CD14-positive monocyte (primary cell): Measurements from ENCODE around the gene SLC25A44. TPM values are rescaled to one million over a fixed set of nuclear protein-coding genes. Genes with fewer than 3 reads are reported as not detected.

Experiments
- DNase-seq, 3 donors: peaks; one replicate each; pipeline ENCODE4 v3.0.0-alpha.2; 2011 to 2022
- H2AFZ ChIP-seq: 2 replicates; pipeline ENCODE4 v1.6.0; 2012; ENCODE audit warnings: mild to moderate bottlenecking, low read depth, low read length, inconsistent platforms; ENCODE audit not compliant: insufficient read depth, poor library complexity, severe bottlenecking
- H3K27ac ChIP-seq, 2 donors: 1 replicate in 1 of 2; 2 replicates in 1 of 2; pipeline ENCODE4 v1.5.1; 2012 to 2013; ENCODE audit warnings: low read length in 2 of 2, control low read depth in 1 of 2, inconsistent platforms in 1 of 2, low read depth in 1 of 2, mild to moderate bottlenecking in 1 of 2
- H3K27me3 ChIP-seq, 2 donors: one replicate each; pipeline versions ENCODE4 v1.6.0 to v1.6.1; 2011 to 2013; ENCODE audit warnings: low read length in 2 of 2; ENCODE audit not compliant: control insufficient read depth in 2 of 2, insufficient read depth in 2 of 2
- H3K36me3 ChIP-seq, 2 donors: replicated peaks in 1 of 2; 1 replicate in 1 of 2; 2 replicates in 1 of 2; pipeline versions ENCODE4 v1.5.1 to v1.6.1; 2012 to 2013; ENCODE audit warnings: low read length in 2 of 2, control low read depth in 1 of 2, inconsistent platforms in 1 of 2, mild to moderate bottlenecking in 1 of 2; ENCODE audit not compliant: insufficient read depth in 2 of 2, control insufficient read depth in 1 of 2
- H3K4me1 ChIP-seq, 2 donors: 1 replicate in 1 of 2; 2 replicates in 1 of 2; pipeline versions ENCODE4 v1.5.1 to v1.6.1; 2012 to 2013; ENCODE audit warnings: low read length in 2 of 2, control low read depth in 1 of 2, inconsistent platforms in 1 of 2, mild to moderate bottlenecking in 1 of 2, moderate library complexity in 1 of 2; ENCODE audit not compliant: insufficient read depth in 2 of 2, control insufficient read depth in 1 of 2
- H3K4me2 ChIP-seq: replicated peaks from 2 replicates; pipeline ENCODE3; 2012; ENCODE audit warnings: low read length, moderate library complexity, mild to moderate bottlenecking; ENCODE audit not compliant: poor library complexity, severe bottlenecking; ENCODE audit errors: extremely low read depth
- H3K4me3 ChIP-seq, 3 experiments: fragments of 200-600 bp in 1 of 3; sonication (generic) in 1 of 3; replicated peaks in 1 of 3; 1 replicate in 2 of 3; 2 replicates in 1 of 3; pipeline ENCODE4 v1.5.1; 2011 to 2013; ENCODE audit warnings: low read length in 3 of 3, mild to moderate bottlenecking in 3 of 3, control low read depth in 2 of 3, low read depth in 2 of 3, inconsistent platforms in 1 of 3, moderate library complexity in 1 of 3
- H3K79me2 ChIP-seq: 2 replicates; pipeline ENCODE4 v1.6.0; 2012; ENCODE audit warnings: mild to moderate bottlenecking, control low read depth, inconsistent platforms, low read length, moderate library complexity; ENCODE audit not compliant: insufficient read depth
- H3K9ac ChIP-seq: 2 replicates; pipeline ENCODE4 v1.6.0; 2017; ENCODE audit warnings: low read length, mild to moderate bottlenecking; ENCODE audit not compliant: insufficient read depth, poor library complexity, severe bottlenecking
- H3K9me3 ChIP-seq, 2 donors: replicated peaks in 1 of 2; 1 replicate in 1 of 2; 2 replicates in 1 of 2; pipeline versions ENCODE4 v1.5.1 to v1.6.1; 2012 to 2013; ENCODE audit warnings: low read length in 2 of 2, control low read depth in 1 of 2; ENCODE audit not compliant: control insufficient read depth in 1 of 2, insufficient read depth in 1 of 2
- H4K20me1 ChIP-seq: 2 replicates; pipeline ENCODE4 v1.6.0; 2012; ENCODE audit warnings: mild to moderate bottlenecking, low read length, control low read depth, moderate library complexity; ENCODE audit not compliant: insufficient read depth
- H3K27ac Mint-ChIP-seq, 7 donors: one replicate each; pipeline ENCODE4 v1.8.0; 2020; ENCODE audit warnings: mild to moderate bottlenecking in 7 of 7, mixed read lengths in 7 of 7, moderate library complexity in 6 of 7, inconsistent platforms in 2 of 7
- H3K27me3 Mint-ChIP-seq, 3 donors: one replicate each; pipeline ENCODE4 v1.8.0; 2021 to 2022; ENCODE audit warnings: low read depth in 3 of 3, mild to moderate bottlenecking in 3 of 3, mixed read lengths in 3 of 3, moderate library complexity in 3 of 3, inconsistent platforms in 1 of 3
- H3K36me3 Mint-ChIP-seq, 2 donors: one replicate each; pipeline ENCODE4 v1.8.0; 2020; ENCODE audit warnings: mixed read lengths in 2 of 2, inconsistent platforms in 1 of 2, mild to moderate bottlenecking in 1 of 2
- H3K4me1 Mint-ChIP-seq: one replicate; pipeline ENCODE4 v1.8.0; 2020; ENCODE audit warnings: mild to moderate bottlenecking, mixed read lengths
- H3K4me3 Mint-ChIP-seq, 2 donors: one replicate each; pipeline ENCODE4 v1.8.0; 2020; ENCODE audit warnings: mild to moderate bottlenecking in 2 of 2, mixed read lengths in 2 of 2, moderate library complexity in 1 of 2
- H3K9me3 Mint-ChIP-seq, 7 donors: one replicate each; pipeline ENCODE4 v1.8.0; 2020 to 2022; ENCODE audit warnings: mixed read lengths in 7 of 7, mild to moderate bottlenecking in 6 of 7, moderate library complexity in 6 of 7, inconsistent platforms in 2 of 7
- CTCF ChIP-seq: fragments of 200-600 bp; IDR thresholded peaks from one replicate; pipeline ENCODE4 v1.8.0; 2022; ENCODE audit warnings: antibody characterized with exemption, mild to moderate bottlenecking
- WGBS: methylation state at CpG from one replicate; pipeline ENCODE4 v1.1.5; 2013; ENCODE audit warnings: missing lambda C conversion rate; ENCODE audit not compliant: insufficient coverage; 5-methylcytosine and 5-hydroxymethylcytosine counted together
- intact Hi-C, 2 donors: fragments of 100-400 bp; cut with micrococcal nuclease; formaldehyde crosslinking; loops; one replicate each; pipeline versions ENCODE4 v1.15.0 to v1.15.1; 2023
- polyA plus RNA-seq, 3 donors: library from polyadenylated mRNA; depleted of rRNA in 1 of 3; unstranded in 2 of 3; stranded (reverse) in 1 of 3; fragments of 300-500 nt in 2 of 3; fragments of >200 nt in 1 of 3; fragmentation: Illumina TruSeq in 2 of 3; gene quantifications; 1 replicate in 2 of 3; 2 replicates in 1 of 3; pipeline ENCODE4 v1.2.3, GENCODE V29; 2012 to 2021

SLC25A44 gene
- polyA plus RNA-seq, 3 donors: 17.1 to 28.8 (median 24.1) TPM

GRCh38 chr1:156160000-156160742, 33.7 kb upstream of the SLC25A44 start:
- Histone ChIP-seq H3K4me1 (peaks cover 32 to 34% of the 10 kb centered on the region in 2 donors), H4K20me1 (peaks cover 26% of the 10 kb centered on the region), H3K4me3 (no peak overlapping the region), H3K27ac (no peak overlapping the region), H3K27me3 (no peaks in the 10 kb centered on the region), H3K79me2 (peaks cover 32% of the 10 kb centered on the region), H3K36me3 (peaks cover 78 to 87% of the 10 kb centered on the region in 2 donors), H3K9ac (no peak overlapping the region), H2AFZ (no peak overlapping the region), H3K9me3 (no peaks in the 10 kb centered on the region), H3K4me2 (peak overlapping the region; percentile 17)
- Mint-ChIP-seq H3K27ac (peak overlapping the region in 6 of 7 donors; percentile 22 to 83 (median 50)), H3K9me3 (no peaks in the 10 kb centered on the region), H3K4me3 (no peak overlapping the region), H3K4me1 (peaks cover 52% of the 10 kb centered on the region), H3K36me3 (peaks cover 82 to 90% of the 10 kb centered on the region in 2 donors), H3K27me3 (peaks cover 0 to 4% (median 2%) of the 10 kb centered on the region in 3 donors)
- DNase-seq: no peak
- TF ChIP-seq CTCF: no peak
- intact Hi-C loops: loop anchor here in 1 of 2 donors (10.0 kb wide), 1 partner anchor 65 kb away; no protein-coding TSS in a partner anchor
- 54% methylated on average over 4 of the region's 13 CpGs for WGBS

GRCh38 chr1:156160743-156161171, 33.1 kb upstream of the SLC25A44 start:
- Mint-ChIP-seq H3K4me1 (peaks cover 49% of the 10 kb centered on the region), H3K4me3 (peak overlapping the region; percentile 39 to 59), H3K27me3 (peaks cover 0 to 4% (median 2%) of the 10 kb centered on the region in 3 donors), H3K9me3 (no peaks in the 10 kb centered on the region), H3K36me3 (peaks cover 87 to 92% of the 10 kb centered on the region in 2 donors), H3K27ac (peak overlapping the region in 4 of 7 donors; percentile 24 to 72 (median 56))
- peaks cover 26% of the 10 kb centered on the region for H4K20me1 ChIP-seq
- peaks cover 84 to 93% of the 10 kb centered on the region in 2 donors for H3K36me3 ChIP-seq
- no peaks in the 10 kb centered on the region for H3K27me3 ChIP-seq
- intact Hi-C loops: loop anchor here in 1 of 2 donors (10.0 kb wide), 1 partner anchor 66 kb away; no protein-coding TSS in a partner anchor
- peaks cover 26 to 28% of the 10 kb centered on the region in 2 donors for H3K4me1 ChIP-seq
- H3K79me2 ChIP-seq: peaks cover 26% of the 10 kb centered on the region
- no peak for DNase-seq
- no peak overlapping the region for H2AFZ ChIP-seq
- no peak for TF ChIP-seq CTCF
- H3K4me3 ChIP-seq: no peak overlapping the region
- no peaks in the 10 kb centered on the region for H3K9me3 ChIP-seq
- H3K27ac ChIP-seq: no peak overlapping the region
- peak overlapping the region; percentile 17 for H3K4me2 ChIP-seq
- WGBS: 10% methylated on average over 7 of the region's 22 CpGs
- H3K9ac ChIP-seq: no peak overlapping the region
